Glutamatergic neuron (in vitro differentiated cells): Measurements from ENCODE around the gene RHOD. TPM values are rescaled to one million over a fixed set of nuclear protein-coding genes. Genes with fewer than 3 reads are reported as not detected.

Source experiments
- DNase-seq: peaks from one replicate; pipeline ENCODE4 v3.0.0; 2022
- H3K27ac Mint-ChIP-seq: one replicate; pipeline ENCODE4 v1.8.0; 2020; ENCODE audit warnings: mild to moderate bottlenecking, mixed read lengths, inconsistent platforms; ENCODE audit not compliant: unreplicated experiment
- H3K27me3 Mint-ChIP-seq: one replicate; pipeline ENCODE4 v1.8.0; 2020; ENCODE audit warnings: mild to moderate bottlenecking, moderate library complexity, mixed read lengths, inconsistent platforms; ENCODE audit not compliant: unreplicated experiment
- H3K36me3 Mint-ChIP-seq: one replicate; pipeline ENCODE4 v1.8.0; 2020; ENCODE audit warnings: mild to moderate bottlenecking, mixed read lengths, inconsistent platforms; ENCODE audit not compliant: unreplicated experiment
- H3K4me1 Mint-ChIP-seq: one replicate; pipeline ENCODE4 v1.8.0; 2020; ENCODE audit warnings: mild to moderate bottlenecking, low read depth, mixed read lengths, inconsistent platforms; ENCODE audit not compliant: unreplicated experiment
- H3K4me3 Mint-ChIP-seq: one replicate; pipeline ENCODE4 v1.8.0; 2020; ENCODE audit warnings: mild to moderate bottlenecking, mixed read lengths, inconsistent platforms; ENCODE audit not compliant: unreplicated experiment
- H3K9me3 Mint-ChIP-seq: one replicate; pipeline ENCODE4 v1.8.0; 2020; ENCODE audit warnings: mild to moderate bottlenecking, moderate library complexity, mixed read lengths, inconsistent platforms; ENCODE audit not compliant: unreplicated experiment
- CTCF ChIP-seq: fragments of 200-600 bp; sonication (generic); IDR thresholded peaks from one replicate; pipeline ENCODE4 v1.5.0; 2021; ENCODE audit not compliant: partially characterized antibody, unreplicated experiment
- total RNA-seq: library from RNA; stranded (reverse); fragmentation: NEBNext Ultra II Directional; extraction: Animal tissue kit (Norgen Biotek cat#: 25700); gene quantifications from one replicate; pipeline ENCODE4 v1.2.1, GENCODE V29; 2021; ENCODE audit not compliant: unreplicated experiment

Gene RHOD
- total RNA-seq, 1 donor from 2014 or later: not detected

DNA sequence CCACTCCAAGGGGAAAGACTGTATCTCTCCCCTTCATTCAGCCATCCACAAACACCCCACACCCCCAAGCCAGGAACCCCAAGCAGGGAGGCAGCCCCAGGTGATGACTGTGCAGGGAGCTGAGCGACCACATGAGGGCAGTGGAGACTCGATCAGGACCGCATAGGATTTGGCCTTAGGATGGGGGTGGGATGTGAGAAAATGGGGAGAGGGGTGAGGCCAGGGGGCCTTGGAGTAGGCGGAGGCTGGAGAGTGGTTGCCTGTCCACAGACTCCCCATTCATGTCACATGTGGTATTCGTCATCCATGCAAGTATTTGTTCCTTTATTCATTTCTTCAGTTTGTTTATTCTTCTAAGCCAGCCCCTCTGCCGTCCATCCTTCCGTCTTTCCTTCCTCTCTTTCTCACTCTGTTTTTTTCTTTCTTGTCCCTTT, 2.7 kb upstream of the RHOD start:
- Mint-ChIP-seq H3K27me3 (peaks cover 7% of the 10 kb centered on the region), H3K4me3 (no peak overlapping the region), H3K9me3 (peaks cover 5% of the 10 kb centered on the region), H3K4me1 (peaks cover 4% of the 10 kb centered on the region), H3K27ac (peak overlapping the region; percentile 29), H3K36me3 (no peaks in the 10 kb centered on the region)
- TF ChIP-seq CTCF: peak; percentile 68
- peak; percentile 71 for DNase-seq

DNA sequence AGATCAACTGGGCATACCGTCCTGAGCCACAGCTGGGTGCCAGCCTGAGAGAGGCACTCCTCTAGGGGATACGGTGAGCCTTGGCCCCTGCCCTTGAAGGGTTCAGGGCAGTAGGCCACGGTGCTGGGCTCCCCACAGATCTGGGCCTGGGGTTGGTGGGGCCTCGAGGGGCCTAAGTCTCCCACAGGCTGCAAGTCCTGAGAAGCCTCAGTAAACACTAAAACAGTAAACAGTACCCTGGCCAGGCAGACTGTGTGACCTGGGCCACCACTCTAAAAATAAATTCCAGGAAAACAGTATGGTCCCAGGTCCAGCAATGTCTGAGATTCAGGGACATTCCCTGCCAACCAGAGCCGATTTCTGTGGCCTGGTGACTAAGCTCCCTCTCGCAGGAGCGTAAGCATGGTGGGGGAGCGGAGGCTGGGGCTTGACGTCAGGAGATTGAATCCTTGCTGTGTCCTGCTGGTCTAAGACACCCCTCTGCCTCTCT, 2.3 kb upstream of the RHOD start:
- no peak for TF ChIP-seq CTCF
- H3K27me3 Mint-ChIP-seq: peaks cover 6% of the 10 kb centered on the region
- no peaks in the 10 kb centered on the region for H3K36me3 Mint-ChIP-seq
- no peak overlapping the region for H3K27ac Mint-ChIP-seq
- DNase-seq: no peak
- H3K4me1 Mint-ChIP-seq: peaks cover 4% of the 10 kb centered on the region
- H3K9me3 Mint-ChIP-seq: peaks cover 5% of the 10 kb centered on the region
- no peak overlapping the region for H3K4me3 Mint-ChIP-seq

DNA sequence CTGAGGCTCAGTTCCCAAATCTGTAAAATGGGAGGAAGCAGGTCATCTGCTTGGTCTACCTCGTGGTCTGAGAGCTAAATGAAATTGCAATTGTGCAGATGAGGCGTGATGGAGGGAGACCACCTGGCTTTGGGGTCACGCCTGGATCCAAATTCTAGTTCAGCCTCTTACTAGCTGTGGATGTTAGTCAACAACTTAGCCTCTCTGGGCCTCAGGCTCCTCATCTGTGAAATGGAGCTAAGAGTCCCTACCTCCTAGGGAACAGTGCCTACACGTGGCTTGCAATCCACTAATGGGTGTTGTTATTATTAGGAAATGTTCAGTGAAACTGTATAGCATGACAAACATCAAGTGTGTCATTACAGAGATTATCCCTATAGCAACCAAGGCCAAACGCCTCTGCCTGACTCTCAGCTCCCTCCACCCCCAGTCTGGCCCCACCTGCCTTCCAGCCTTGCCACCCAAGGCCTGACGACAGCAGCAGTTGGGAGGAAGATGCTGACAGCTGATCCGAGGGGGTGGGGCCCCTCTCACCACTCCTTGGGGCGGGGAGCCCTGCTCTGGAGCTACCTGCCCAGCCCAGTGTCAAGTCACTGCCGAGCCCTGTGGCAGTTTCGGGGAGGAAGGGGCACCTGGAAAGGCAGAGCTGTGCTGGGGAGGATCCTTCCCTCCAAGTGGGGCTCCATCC, 1.7 kb upstream of the RHOD start:
- Mint-ChIP-seq H3K4me1 (peaks cover 4% of the 10 kb centered on the region), H3K9me3 (peaks cover 5% of the 10 kb centered on the region)
- no peak for DNase-seq

DNA sequence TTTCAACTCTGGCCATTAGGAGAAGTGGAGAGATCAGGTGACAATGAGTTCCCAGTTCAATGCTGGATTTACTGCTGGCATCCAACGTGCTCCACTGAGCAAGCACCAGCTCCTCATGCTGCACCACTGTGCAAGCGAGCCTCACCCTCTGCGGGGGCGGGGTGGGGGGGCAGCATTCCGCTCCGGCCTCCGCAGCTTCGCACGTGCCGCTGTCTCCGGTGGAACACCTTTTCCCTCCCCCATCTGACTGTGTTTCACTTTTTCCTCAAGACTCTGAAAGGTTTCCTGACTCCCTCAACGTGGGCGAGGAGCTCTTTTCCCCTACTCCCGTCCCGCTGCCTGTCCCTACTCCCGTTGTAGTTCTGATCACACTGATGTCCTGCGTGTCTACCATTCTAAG, 835 bp upstream of the RHOD start:
- Mint-ChIP-seq H3K27ac (no peak overlapping the region), H3K4me1 (peaks cover 4% of the 10 kb centered on the region), H3K4me3 (peak overlapping the region; percentile 1), H3K27me3 (peaks cover 8% of the 10 kb centered on the region), H3K36me3 (no peaks in the 10 kb centered on the region), H3K9me3 (peaks cover 5% of the 10 kb centered on the region)
- no peak for TF ChIP-seq CTCF
- no peak for DNase-seq

More for the DNA sequence above, 1.7 kb upstream of the RHOD start:
- H3K27ac Mint-ChIP-seq: no peak overlapping the region
- TF ChIP-seq CTCF: no peak
- H3K27me3 Mint-ChIP-seq: peaks cover 6% of the 10 kb centered on the region
- H3K36me3 Mint-ChIP-seq: no peaks in the 10 kb centered on the region
- no peak overlapping the region for H3K4me3 Mint-ChIP-seq

DNA sequence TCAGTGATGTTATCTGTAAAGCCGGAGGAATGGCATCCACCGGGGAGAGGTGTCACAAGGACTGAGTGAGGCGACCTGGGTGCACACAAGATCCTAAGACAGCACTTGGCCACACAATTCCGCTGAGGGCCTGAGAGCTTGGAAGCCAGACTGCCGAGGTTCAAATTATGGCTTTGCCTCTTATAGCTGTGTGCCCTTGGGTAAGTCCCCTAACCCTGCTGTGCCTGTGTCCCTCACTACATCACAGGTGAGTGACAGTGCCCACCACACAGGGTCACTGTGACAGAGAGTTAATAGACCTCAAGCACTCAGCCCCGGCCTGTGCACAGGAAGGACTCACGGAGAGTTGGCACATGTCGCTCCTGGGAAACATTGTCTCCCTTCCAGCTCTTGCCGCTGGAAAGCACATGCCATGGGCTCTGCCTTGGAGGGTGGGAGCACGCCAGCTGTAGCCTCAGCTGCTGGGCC, 592 bp downstream of the RHOD start:
- Mint-ChIP-seq H3K4me1 (peaks cover 4% of the 10 kb centered on the region), H3K27me3 (peaks cover 8% of the 10 kb centered on the region), H3K9me3 (peaks cover 9% of the 10 kb centered on the region), H3K4me3 (peak overlapping the region; percentile 63), H3K27ac (no peak overlapping the region), H3K36me3 (no peaks in the 10 kb centered on the region)
- DNase-seq: no peak
- TF ChIP-seq CTCF: no peak
